Right lobe of liver (tissue), 6 donors: ENCODE results near the gene SP1. TPM values are rescaled to one million over a fixed set of nuclear protein-coding genes. Genes with fewer than 3 reads are reported as not detected.
"Not testable (repeated sequence)": the region's sequence is repeated elsewhere in the genome, so short reads cannot be mapped to it uniquely, and the experiment has no call there.

Experiments used
- ATAC-seq, 4 donors: fragments of 200-7000 bp; cut with Tn5 transposase; one replicate each; pipeline ENCODE4 v1.9.1; 2020; ENCODE audit warnings: mild to moderate bottlenecking in 4 of 4, moderate library complexity in 4 of 4
- DNase-seq, 3 donors: peaks; one replicate each; pipeline ENCODE4 v3.0.0-alpha.2; 2020
- H3K27ac ChIP-seq, 3 donors: fragments of 200-600 bp; one replicate each; pipeline ENCODE4 v1.8.0; 2022
- H3K27me3 ChIP-seq, 2 donors: fragments of 200-600 bp; one replicate each; pipeline ENCODE4 v1.8.0; 2022
- H3K36me3 ChIP-seq, 4 donors: fragments of 200-600 bp; sonication (generic) in 1 of 4; one replicate each; pipeline versions ENCODE4 v1.5.1 to v1.8.0; 2017 to 2022; ENCODE audit warnings: control low read depth in 1 of 4
- H3K4me1 ChIP-seq, 4 donors: fragments of 200-600 bp; sonication (generic) in 1 of 4; one replicate each; pipeline versions ENCODE4 v1.5.1 to v1.8.0; 2017 to 2022; ENCODE audit warnings: control low read depth in 1 of 4
- H3K4me3 ChIP-seq, 3 donors: fragments of 200-600 bp; one replicate each; pipeline ENCODE4 v1.8.0; 2022
- H3K9me3 ChIP-seq, 4 donors: fragments of 200-600 bp; sonication (generic) in 1 of 4; one replicate each; pipeline versions ENCODE4 v1.5.1 to v1.8.0; 2017 to 2022; ENCODE audit warnings: control low read depth in 1 of 4
- POLR2A ChIP-seq: fragments of 450-650 bp; IDR thresholded peaks from one replicate; pipeline ENCODE4 v1.6.1; 2017; ENCODE audit warnings: antibody characterized with exemption, mild to moderate bottlenecking
- WGBS: methylation state at CpG from one replicate; pipeline ENCODE4 v1.1.6; 2018; ENCODE audit warnings: low coverage, low lambda C conversion rate; ENCODE audit not compliant: insufficient coverage; ENCODE audit errors: missing lambda C conversion rate; 5-methylcytosine and 5-hydroxymethylcytosine counted together
- intact Hi-C, 2 donors: fragments of 100-400 bp; cut with DNase I; formaldehyde crosslinking; loops; one replicate each; pipeline versions ENCODE4 v1.11.2 to v1.14.1; 2022
- total RNA-seq, 6 experiments: library from RNA; depleted of rRNA in 2 of 6; stranded (reverse); fragments of >200 nt in 2 of 6; fragmentation: NEBNext Ultra II Directional in 3 of 6; extraction: Animal tissue kit (Norgen Biotek cat#: 25700) in 3 of 6; gene quantifications; one replicate each; pipeline versions ENCODE4 v1.1.0 to v1.2.4, GENCODE V29; 2016 to 2023
- TF ChIP-seq, protein P1 (sequence below), 4 donors: fragments of 200-600 bp in 3 of 4; fragments of 450-650 bp in 1 of 4; IDR thresholded peaks; one replicate each; pipeline versions ENCODE4 v1.5.1 to v1.8.0; 2016 to 2022; ENCODE audit warnings: antibody characterized with exemption in 4 of 4, mild to moderate bottlenecking in 2 of 4
- donor health status: DM: no; HTN: yes; CAD: no.
- donor health status: DM: no; HTN: no; CAD: no.
- donor health status: DM: no; HTN: no; CAD: no.
- donor health status: DM: no; HTN: yes; CAD: no.
- donor health status: DM: no; HTN: yes; CAD: no.

Gene SP1
- total RNA-seq, 6 experiments from 2014 or later, result 20.3 to 29.2 (median 23.9) TPM

DNA sequence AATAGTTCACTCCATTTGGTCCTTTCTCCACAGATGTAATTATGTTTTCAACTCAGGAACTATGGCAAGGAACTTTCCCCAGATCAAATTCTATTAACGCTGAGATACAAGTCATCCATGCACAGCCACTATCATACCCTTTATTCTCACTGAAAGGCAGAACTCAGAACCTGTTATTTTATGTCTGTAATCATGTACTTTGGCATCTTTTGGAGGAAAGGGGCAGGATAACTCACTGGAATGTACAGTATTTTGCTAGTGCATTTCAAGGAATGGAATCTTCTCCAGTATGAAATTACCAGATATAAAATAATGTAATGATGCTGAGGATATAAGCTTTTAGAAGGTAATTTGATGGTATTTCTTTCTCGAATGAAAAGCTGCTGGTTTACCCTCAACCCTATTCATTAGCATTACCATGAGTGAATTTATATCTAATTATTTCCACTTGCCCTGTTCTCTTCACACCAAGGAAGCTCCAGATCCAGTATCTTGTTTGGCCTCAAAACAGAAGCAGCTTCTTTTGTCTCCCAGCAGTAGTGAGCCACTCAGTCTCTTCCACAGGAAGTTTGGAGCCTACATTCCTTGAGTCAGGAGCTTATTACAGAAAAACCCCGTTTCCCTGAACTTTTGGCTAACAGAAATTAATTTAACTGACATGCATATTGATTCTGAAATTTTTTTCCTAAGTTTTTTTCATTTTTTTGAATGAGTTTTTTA lies 33.7 kb downstream of the SP1 start:
- H3K4me1 ChIP-seq, result peaks cover 0 to 5% (median 2%) of the 10 kb centered on the region in 4 donors
- intact Hi-C loops, result no loop called here
- no peak for ATAC-seq

DNA sequence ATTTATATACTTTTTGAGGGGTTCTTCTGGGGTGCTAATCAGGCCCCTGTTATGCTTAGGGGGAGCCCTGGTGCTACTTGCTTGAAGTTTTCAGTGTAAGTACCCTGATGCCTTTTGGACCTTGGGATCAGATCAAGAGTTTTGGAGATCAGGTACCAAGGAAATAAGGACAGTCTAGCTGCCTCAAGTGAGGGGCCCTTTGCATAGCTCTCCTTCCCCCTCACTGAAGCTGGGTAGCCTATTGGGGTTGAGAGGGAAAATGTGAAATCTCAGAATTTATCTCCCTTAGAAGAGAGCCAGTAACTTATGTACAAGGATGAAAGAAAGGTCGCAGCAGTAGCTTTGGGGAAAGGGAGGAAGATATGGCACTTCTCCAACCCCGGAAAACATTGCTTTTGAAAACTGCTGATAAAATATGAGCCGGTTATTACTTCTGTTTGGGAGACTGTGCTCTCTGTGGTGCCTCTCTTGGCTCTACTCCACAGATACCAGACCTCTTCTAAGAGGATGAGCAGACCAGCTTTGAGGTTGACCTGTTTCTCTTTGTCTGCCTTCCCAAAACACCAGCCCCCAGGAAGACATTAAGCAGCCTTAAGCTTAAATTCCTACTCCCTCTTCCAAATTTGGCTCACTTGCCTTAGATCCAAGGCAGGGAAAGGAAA lies 34.9 kb downstream of the SP1 start:
- 41% methylated on average over 3 of the region's 3 CpGs for WGBS
- H3K4me3 ChIP-seq, result no peak overlapping the region
- DNase-seq, result no peak
- ATAC-seq, result peak in 1 of 4 donors; percentile 29
- no peak for TF ChIP-seq POLR2A
- TF ChIP-seq, protein P1, sequence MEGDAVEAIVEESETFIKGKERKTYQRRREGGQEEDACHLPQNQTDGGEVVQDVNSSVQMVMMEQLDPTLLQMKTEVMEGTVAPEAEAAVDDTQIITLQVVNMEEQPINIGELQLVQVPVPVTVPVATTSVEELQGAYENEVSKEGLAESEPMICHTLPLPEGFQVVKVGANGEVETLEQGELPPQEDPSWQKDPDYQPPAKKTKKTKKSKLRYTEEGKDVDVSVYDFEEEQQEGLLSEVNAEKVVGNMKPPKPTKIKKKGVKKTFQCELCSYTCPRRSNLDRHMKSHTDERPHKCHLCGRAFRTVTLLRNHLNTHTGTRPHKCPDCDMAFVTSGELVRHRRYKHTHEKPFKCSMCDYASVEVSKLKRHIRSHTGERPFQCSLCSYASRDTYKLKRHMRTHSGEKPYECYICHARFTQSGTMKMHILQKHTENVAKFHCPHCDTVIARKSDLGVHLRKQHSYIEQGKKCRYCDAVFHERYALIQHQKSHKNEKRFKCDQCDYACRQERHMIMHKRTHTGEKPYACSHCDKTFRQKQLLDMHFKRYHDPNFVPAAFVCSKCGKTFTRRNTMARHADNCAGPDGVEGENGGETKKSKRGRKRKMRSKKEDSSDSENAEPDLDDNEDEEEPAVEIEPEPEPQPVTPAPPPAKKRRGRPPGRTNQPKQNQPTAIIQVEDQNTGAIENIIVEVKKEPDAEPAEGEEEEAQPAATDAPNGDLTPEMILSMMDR (IDR thresholded peaks at IDR 0.05), result no peak
- no peaks in the 10 kb centered on the region for H3K27me3 ChIP-seq
- H3K4me1 ChIP-seq, result peaks cover 0 to 5% (median 2%) of the 10 kb centered on the region in 4 donors
- H3K27ac ChIP-seq, result no peak overlapping the region
- intact Hi-C loops, result no loop called here
- peaks cover 0 to 29% (median 13%) of the 10 kb centered on the region in 4 donors for H3K36me3 ChIP-seq
- no peaks in the 10 kb centered on the region for H3K9me3 ChIP-seq

More for the DNA sequence above, 33.7 kb downstream of the SP1 start:
- Histone ChIP-seq H3K9me3 (no peaks in the 10 kb centered on the region), H3K27me3 (no peaks in the 10 kb centered on the region), H3K4me3 (no peak overlapping the region), H3K27ac (no peak overlapping the region), H3K36me3 (peaks cover 4 to 42% (median 20%) of the 10 kb centered on the region in 4 donors)
- TF ChIP-seq POLR2A, result no peak
- TF ChIP-seq, protein P1 (IDR thresholded peaks at IDR 0.05), result no peak
- WGBS, result 66% methylated on average over 3 of the region's 3 CpGs
- DNase-seq, result no peak

DNA sequence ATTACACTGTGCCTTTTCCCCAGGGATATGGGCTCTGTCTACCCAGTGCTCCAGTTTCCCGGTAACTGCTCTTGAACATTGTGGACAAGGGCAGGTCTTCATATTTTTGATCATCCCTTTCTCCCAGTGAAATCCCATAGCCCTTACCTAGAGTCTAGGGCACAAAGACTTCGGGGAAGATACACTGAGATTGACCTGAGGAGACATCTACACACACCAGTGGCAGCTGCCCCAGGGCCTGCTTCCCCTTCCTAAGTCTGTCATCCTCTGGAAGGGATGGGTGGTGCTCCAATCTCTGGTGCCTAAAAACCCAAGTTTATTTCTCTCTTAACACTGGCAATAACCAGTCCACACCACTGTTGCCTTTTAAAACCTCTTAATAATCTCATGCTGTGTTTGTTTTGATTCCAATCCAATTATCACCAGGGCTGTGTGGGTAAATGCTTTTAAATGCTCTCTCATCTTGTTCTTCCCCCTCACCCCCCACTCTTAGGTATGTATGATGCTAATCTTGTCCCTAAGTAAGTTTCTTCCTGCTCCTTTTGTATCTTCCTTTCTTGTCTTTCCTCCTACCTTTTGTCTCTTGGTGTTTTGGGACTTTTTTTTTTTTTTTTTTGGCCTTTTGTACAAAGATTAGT lies 35.9 kb downstream of the SP1 start:
- ATAC-seq, result peak; percentile 23 to 44 (median 36)
- H3K4me1 ChIP-seq, H3K27ac ChIP-seq, H3K9me3 ChIP-seq, H3K27me3 ChIP-seq, intact Hi-C loops, DNase-seq, H3K4me3 ChIP-seq: not testable (repeated sequence)
- 74% methylated on average over 2 of the region's 2 CpGs for WGBS
- peaks cover 0 to 19% (median 9%) of the 10 kb centered on the region in 4 donors for H3K36me3 ChIP-seq

DNA sequence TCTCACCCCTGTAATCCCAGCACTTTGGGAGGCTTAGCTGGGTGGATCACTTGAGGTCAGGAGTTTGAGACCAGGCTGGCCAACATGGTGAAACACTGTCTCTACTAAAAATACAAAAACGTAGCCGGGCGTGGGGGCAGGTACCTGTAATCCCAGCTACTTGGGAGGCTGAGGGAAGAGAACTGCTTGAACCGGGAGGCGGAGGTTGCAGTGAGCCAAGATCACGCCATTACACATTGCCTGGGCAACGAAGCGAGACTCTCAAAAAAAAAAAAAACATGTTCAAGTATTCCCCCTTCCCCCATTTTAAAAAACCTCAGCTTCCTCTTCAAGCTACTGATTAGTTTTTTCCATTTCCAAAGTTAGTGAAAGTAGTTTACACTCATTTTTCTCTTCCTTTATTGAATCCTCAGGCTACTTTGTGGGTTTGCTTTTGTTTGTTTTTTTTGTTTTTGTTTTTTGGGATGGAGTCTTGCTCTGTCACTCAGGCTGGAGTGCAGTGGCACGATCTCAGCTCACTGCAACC lies 37.4 kb downstream of the SP1 start:
- H3K27ac ChIP-seq, ATAC-seq, H3K36me3 ChIP-seq, H3K4me1 ChIP-seq, H3K4me3 ChIP-seq, H3K9me3 ChIP-seq, intact Hi-C loops, H3K27me3 ChIP-seq, DNase-seq: not testable (repeated sequence)
- 41% methylated on average over 9 of the region's 9 CpGs for WGBS

DNA sequence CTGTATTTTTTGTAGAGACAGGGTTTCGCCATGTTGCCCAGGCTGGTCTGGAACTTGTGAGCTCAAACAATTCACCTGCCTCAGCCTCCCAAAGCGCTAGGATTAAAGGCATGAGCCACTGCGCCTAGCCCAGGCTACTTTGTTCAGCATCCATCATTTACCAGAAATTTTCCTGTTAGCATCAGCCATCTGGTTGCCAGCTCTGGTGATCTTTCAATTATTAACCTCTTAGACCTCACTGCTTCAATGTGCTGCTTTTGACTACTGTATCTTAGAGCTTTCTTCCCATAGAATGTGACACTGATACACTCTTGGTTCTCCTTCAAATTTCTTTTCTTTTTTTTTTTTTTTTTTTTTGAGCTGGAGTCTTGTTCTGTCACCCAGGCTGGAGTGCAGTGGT lies 38.2 kb downstream of the SP1 start:
- peaks cover 0 to 5% (median 0%) of the 10 kb centered on the region in 4 donors for H3K36me3 ChIP-seq
- WGBS, result 83% methylated on average over 1 of the region's 3 CpGs
- H3K27ac ChIP-seq, result no peak overlapping the region
- H3K9me3 ChIP-seq, result no peaks in the 10 kb centered on the region
- TF ChIP-seq POLR2A, result no peak
- TF ChIP-seq, protein P1 (IDR thresholded peaks at IDR 0.05), result no peak
- intact Hi-C loops, result no loop called here
- DNase-seq (no peak), ATAC-seq (peak in 2 of 4 donors; percentile 29 to 54)
- peaks cover 0 to 5% (median 2%) of the 10 kb centered on the region in 4 donors for H3K4me1 ChIP-seq
- no peak overlapping the region for H3K4me3 ChIP-seq
- no peaks in the 10 kb centered on the region for H3K27me3 ChIP-seq
